HG03045 (cell line): ENCODE data around the gene TPSB2.

Source experiments
- ATAC-seq: cut with Tn5 transposase; IDR thresholded peaks from one replicate; pipeline ENCODE4 v1.9.1; 2021; ENCODE audit warnings: mild to moderate bottlenecking, moderate library complexity; ENCODE audit not compliant: unreplicated experiment

TPSB2 gene

DNA sequence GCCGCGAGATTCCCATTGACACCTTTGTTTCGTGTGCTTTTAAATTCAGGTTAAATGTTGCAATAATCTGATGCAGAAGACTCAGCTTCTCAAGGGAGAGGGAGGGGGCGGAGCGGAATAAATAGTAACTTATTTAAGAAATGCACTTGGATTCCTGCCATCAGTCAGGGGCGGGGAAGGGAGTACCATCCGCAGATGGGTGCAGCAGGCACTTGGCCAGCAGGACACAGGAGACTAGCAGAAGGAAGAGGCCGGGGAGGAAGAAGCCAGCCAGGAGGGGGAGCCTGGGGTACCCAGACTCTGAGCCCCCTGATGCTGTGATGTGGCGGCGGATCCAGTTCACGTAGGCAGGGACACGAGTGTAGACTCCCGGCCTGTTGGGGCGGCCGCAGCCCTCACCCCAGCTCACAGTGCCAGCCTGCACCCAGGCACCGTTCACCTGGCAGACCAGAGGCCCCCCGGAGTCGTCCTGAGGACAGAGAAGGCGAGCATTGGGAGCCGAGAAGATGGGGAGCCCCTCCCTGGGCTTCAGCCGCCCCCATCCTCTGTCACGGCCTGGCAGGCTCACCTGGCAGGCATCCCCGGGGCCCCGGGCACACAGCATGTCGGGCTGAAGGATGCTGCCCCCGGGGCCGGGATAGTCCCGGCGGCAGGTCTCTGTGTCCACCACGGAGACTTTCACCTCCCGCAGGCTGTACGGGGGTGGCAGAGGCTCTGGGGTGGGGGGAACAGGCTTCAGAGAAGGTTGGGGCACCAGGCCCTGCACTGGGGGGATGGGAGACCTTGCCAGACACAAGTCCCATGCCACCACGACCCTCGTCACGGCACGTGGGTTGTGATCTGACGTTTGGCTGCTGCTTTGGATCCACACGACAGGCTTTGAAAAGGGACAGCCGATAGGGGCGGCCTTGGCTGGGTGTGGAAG is 8.1 kb downstream of the TPSB2 start:
- ATAC-seq: no peak

DNA sequence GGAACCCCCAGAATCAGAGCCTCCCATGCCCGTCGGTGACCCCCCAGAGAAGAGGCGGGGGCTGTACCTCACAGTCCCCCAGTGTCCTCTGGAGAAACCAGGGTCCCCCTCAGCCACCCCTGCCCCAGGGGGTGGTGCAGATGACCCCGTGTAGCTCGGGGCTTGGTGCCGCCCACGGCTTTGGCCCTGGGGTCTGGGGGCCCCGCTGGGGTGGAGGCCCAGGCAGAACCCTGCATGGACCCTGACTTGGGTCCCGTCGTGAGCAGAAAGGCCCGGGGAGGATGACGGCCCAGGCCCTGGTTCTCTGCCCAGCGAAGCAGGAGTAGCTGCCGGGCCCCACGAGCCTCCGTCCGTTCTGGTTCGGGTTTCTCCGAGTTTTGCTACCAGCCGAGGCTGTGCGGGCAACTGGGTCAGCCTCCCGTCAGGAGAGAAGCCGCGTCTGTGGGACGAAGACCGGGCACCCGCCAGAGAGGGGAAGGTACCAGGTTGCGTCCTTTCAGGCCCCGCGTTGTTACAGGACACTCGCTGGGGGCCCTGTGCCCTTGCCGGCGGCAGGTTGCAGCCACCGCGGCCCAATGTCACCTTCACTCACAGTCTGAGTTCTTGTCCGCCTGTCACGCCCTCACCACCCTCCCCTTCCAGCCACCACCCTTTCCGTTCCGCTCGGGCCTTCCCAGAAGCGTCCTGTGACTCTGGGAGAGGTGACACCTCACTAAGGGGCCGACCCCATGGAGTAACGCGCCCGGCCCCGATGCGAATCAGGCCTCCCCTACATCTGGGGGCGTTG is 8.9 kb downstream of the TPSB2 start:
- ATAC-seq: no peak

DNA sequence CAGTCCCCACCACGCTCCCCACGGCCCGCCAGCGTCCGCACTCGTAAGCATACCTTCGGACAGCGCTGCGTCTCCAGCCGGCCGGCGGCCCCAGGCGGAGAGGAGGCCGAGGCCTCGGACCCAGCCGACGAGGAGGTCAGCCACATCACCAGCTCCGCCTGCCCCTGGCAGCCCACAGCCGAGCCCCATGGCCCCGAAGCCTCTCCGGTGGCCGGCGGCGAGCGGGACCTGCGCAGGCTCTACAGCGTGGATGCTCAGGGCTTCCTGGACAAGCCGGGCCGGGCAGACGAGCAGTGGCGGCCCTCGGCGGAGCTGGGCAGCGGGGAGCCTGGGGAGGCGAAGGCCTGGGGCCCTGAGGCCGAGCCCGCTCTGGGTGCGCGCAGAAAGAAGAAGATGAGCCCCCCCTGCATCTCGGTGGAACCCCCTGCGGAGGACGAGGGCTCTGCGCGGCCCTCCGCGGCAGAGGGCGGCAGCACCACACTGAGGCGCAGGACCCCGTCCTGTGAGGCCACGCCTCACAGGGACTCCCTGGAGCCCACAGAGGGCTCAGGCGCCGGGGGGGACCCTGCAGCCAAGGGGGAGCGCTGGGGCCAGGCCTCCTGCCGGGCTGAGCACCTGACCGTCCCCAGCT is 9.8 kb downstream of the TPSB2 start:
- ATAC-seq: no peak

GRCh38 chr16:1218930-1219611 is 10.9 kb downstream of the TPSB2 start:
- no peak for ATAC-seq

DNA sequence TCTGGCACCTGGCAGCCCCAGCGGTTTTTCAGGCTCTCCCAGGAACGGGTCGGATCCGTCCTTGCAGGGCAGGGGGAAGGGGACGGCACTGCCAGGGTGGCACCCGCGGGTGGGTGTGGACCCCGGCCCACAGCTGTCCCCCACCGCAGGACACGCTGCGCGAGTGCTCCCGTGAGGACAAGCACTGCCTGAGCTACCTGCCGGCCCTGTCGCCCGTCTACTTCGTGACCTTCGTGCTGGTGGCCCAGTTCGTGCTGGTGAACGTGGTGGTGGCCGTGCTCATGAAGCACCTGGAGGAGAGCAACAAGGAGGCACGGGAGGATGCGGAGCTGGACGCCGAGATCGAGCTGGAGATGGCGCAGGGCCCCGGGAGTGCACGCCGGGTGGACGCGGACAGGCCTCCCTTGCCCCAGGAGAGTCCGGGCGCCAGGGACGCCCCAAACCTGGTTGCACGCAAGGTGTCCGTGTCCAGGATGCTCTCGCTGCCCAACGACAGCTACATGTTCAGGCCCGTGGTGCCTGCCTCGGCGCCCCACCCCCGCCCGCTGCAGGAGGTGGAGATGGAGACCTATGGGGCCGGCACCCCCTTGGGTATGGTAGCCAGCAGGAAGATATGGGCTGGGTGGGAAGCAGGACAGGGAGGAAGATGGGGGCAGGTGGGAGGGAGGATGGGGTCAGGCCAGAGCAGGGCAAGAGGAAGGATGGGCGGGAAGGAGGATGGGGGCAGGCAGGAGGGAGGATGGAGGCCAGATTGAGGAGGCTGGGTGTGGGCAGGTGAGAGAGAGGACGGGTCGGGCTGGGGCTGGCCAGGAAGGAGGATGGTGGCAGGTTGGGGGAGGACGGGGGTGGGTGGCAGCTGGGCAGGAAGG is 11.7 kb downstream of the TPSB2 start:
- no peak for ATAC-seq

- no peak for ATAC-seq
These were observed 12.5 kb downstream of the TPSB2 start for GRCh38 chr16:1217526-1217925.

- no peak for ATAC-seq
These were observed 13.1 kb downstream of the TPSB2 start for GRCh38 chr16:1216681-1217400.

DNA sequence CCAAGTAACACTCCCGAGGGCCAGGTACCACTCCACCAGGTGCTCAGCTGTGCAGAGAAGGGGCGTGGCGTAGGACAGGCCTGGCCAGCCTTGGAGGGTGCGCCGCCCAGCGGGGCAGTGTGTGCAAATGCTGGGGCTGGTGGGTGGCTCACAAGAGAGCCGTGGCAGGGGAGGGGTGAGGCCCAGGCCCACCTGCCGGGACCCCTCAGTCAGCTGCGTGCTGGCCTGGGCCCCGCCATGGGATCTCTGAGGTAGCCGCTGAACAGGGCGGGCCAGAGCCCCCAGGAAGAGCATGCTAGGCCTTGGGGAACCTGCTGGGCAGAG is 13.7 kb downstream of the TPSB2 start:
- ATAC-seq: no peak

GRCh38 chr16:1215574-1216295 is 14.2 kb downstream of the TPSB2 start:
- ATAC-seq: no peak

DNA sequence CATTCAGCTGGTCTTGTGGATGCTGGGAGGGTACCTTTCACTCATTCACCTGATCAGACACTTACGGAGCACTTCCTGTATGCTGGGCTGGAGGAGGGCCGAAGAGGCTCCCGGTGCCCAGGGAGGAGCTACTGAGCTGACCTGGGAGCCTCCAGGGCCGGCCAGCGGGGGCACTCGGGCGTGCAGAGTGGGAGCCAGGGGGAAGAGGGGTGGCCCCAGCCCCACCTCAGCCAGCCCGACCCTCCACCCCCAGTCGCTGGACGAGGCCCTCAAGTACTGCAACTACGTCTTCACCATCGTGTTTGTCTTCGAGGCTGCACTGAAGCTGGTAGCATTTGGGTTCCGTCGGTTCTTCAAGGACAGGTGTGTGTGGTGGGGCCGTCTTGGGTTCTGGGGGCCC is 15.3 kb downstream of the TPSB2 start:
- ATAC-seq: no peak

- no peak for ATAC-seq
These were observed 16.1 kb downstream of the TPSB2 start for GRCh38 chr16:1213796-1214372.

DNA sequence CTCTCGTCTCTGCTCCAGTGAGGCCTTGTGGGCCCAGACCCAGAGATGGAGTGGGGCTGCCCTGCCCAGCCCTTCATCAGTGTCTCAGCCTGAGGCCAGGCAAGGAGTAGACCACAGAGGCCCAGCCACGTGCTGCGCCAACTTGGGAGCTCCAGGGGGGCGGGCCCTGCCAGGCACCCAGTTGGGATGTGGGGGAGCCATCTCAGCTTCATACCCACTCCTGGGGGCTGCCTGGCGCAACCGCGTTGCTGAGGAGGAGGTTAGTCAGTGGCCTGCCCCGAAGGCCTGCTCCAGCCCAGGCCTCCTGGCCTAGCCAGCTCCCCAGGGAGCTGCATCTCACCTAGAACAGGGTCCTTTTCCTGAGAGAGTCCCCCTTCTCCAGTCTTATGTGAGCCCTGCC is 16.8 kb downstream of the TPSB2 start:
- ATAC-seq: no peak

- no peak for ATAC-seq
These were observed 17.3 kb downstream of the TPSB2 start for GRCh38 chr16:1212616-1213194.

GRCh38 chr16:1211451-1212268 is 18.3 kb downstream of the TPSB2 start:
- no peak for ATAC-seq

DNA sequence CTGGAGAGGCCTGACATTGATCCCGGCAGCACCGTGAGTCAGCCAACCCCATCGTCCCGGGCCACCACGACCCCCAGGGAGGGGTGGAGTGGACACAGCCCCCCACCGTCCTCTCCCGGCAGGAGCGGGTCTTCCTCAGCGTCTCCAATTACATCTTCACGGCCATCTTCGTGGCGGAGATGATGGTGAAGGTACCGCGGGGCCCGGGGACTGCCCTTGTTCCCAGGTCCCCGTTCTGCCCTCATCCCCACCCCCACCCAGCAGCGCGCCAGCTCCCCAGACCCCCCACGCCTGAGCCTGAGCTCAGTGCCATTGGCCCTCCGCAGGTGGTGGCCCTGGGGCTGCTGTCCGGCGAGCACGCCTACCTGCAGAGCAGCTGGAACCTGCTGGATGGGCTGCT is 19.5 kb downstream of the TPSB2 start:
- no peak for ATAC-seq

DNA sequence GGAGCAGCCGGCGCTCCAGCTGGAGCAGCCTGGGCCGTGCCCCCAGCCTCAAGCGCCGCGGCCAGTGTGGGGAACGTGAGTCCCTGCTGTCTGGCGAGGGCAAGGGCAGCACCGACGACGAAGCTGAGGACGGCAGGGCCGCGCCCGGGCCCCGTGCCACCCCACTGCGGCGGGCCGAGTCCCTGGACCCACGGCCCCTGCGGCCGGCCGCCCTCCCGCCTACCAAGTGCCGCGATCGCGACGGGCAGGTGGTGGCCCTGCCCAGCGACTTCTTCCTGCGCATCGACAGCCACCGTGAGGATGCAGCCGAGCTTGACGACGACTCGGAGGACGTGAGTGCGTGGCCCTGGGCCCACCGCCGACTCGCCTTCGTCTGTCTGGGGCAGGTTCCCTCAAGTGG is 20.9 kb downstream of the TPSB2 start:
- ATAC-seq: no peak

- ATAC-seq: no peak
These were observed 21.6 kb downstream of the TPSB2 start for GRCh38 chr16:1208239-1208830.
